MM.1S (cell line): Measurements from ENCODE around the gene PUS3.

Experiments
- DNase-seq: peaks from one replicate; pipeline ENCODE4 v3.0.0-alpha.2; 2015
- H2AFZ ChIP-seq: fragments of 300-600 bp; sonication (generic); 2 replicates; pipeline ENCODE4 v1.6.0; 2016; ENCODE audit warnings: antibody characterized with exemption, low read length
- H3F3A ChIP-seq: fragments of 300-600 bp; sonication (generic); 2 replicates; pipeline ENCODE4 v1.6.1; 2016; ENCODE audit warnings: mild to moderate bottlenecking, antibody characterized with exemption, low read length, moderate library complexity, mixed read lengths; ENCODE audit not compliant: insufficient read depth
- H3K27ac ChIP-seq: fragments of 300-600 bp; sonication (generic); 2 replicates; pipeline ENCODE4 v1.5.1; 2016; ENCODE audit warnings: mild to moderate bottlenecking, low read length
- H3K27me3 ChIP-seq: fragments of 300-600 bp; sonication (generic); replicated peaks from 2 replicates; pipeline ENCODE4 v1.6.0; 2016; ENCODE audit warnings: low read length; ENCODE audit not compliant: insufficient read depth
- H3K36me3 ChIP-seq: fragments of 300-600 bp; sonication (generic); replicated peaks from 2 replicates; pipeline ENCODE4 v1.6.1; 2016; ENCODE audit warnings: mild to moderate bottlenecking, low read length, mixed read lengths; ENCODE audit not compliant: insufficient read depth
- H3K4me1 ChIP-seq: fragments of 300-600 bp; sonication (generic); 2 replicates; pipeline ENCODE4 v1.6.1; 2016; ENCODE audit warnings: low read length, mixed read lengths
- H3K4me2 ChIP-seq: fragments of 300-600 bp; sonication (generic); 2 replicates; pipeline ENCODE4 v1.6.0; 2016; ENCODE audit warnings: low read depth, low read length
- H3K4me3 ChIP-seq: fragments of 300-600 bp; sonication (generic); 2 replicates; pipeline ENCODE4 v1.5.1; 2016; ENCODE audit warnings: low read length, mixed read lengths
- H3K79me2 ChIP-seq: fragments of 300-600 bp; sonication (generic); 2 replicates; pipeline ENCODE4 v1.6.1; 2016; ENCODE audit warnings: mixed run types, low read length, mixed read lengths
- H3K9ac ChIP-seq: fragments of 300-600 bp; sonication (generic); 2 replicates; pipeline ENCODE4 v1.6.1; 2016; ENCODE audit warnings: low read length, mixed read lengths
- H3K9me2 ChIP-seq: fragments of 300-600 bp; sonication (generic); replicated peaks from 2 replicates; pipeline ENCODE4 v1.6.1; 2016; ENCODE audit warnings: mild to moderate bottlenecking, low read length, mixed read lengths; ENCODE audit not compliant: insufficient read depth
- H3K9me3 ChIP-seq: fragments of 300-600 bp; sonication (generic); replicated peaks from 2 replicates; pipeline ENCODE4 v1.6.1; 2016; ENCODE audit warnings: mild to moderate bottlenecking, low read length, mixed read lengths; ENCODE audit not compliant: insufficient read depth
- H4K20me1 ChIP-seq: fragments of 300-600 bp; sonication (generic); 2 replicates; pipeline ENCODE4 v1.6.1; 2016; ENCODE audit warnings: mild to moderate bottlenecking, low read length, moderate library complexity, mixed read lengths; ENCODE audit not compliant: insufficient read depth
- CTCF ChIP-seq: fragments of 300-600 bp; sonication (generic); IDR thresholded peaks from 2 replicates; pipeline ENCODE4 v1.5.1; 2016; ENCODE audit warnings: antibody characterized with exemption, low read length, mixed read lengths
- EZH2 ChIP-seq: fragments of 300-600 bp; sonication (generic); optimal IDR thresholded peaks from 2 replicates; pipeline ENCODE3; 2017; ENCODE audit warnings: low read depth, mild to moderate bottlenecking, antibody characterized with exemption, low read length, mixed read lengths
- EZH2phosphoT487 ChIP-seq: fragments of 300-600 bp; sonication (generic); IDR thresholded peaks from 2 replicates; pipeline ENCODE4 v1.6.1; 2018; ENCODE audit warnings: antibody characterized with exemption, low read length

Gene PUS3

DNA sequence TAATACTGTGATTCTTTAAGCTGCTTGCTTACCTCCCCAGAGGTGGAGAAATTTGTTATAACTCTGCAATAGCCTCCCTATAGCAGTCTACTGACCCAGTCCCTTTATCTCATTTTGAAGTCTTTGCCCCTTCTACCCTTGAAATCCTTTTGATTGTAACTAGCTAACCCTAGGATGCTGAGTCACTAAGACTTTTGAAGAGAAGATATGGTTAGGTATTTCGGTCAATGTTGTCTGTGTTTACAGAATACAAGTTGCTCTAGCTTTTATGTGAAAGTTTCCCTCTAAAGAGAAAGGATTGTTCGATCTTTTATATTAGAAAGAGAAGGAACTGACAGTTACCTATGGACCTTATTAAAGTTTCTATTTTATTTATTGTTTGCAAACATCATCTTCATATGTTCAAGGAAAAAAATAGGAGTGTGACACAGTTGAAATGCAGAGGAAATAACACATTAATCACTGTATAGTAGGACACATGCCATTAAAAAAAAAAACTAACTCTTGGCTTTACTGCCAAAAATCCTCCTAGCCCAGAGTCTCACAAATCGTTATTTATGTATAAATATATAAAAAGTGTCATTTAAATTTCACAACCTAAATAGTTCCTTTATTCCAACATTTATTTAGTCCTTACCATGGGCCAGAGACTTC is 12.4 kb downstream of the PUS3 start:
- Histone ChIP-seq H2AFZ (no peak overlapping the region), H3K4me3 (no peak overlapping the region), H3K27ac (no peak overlapping the region)

GRCh38 chr11:125887373-125888324 is 15.4 kb downstream of the PUS3 start, which contains the start of gene HYLS1:
HYLS1 (plus strand) TSS chr11:125887668; CDS start chr11:125899369, 11,701 bp downstream.
- Histone ChIP-seq H3K9ac (peak within 1 kb of the TSS; percentile 96), H3K4me2 (peak within 1 kb of the TSS; percentile 64), H3K36me3 (0 out of 2 replicates have a peak, but pooled peaks cover 3% of the 10 kb centered on the region), H3K27ac (peak within 1 kb of the TSS; percentile 94), H3F3A (peaks cover 16% of the 10 kb centered on the region; the same call in 1 of the 2 replicates), H3K4me3 (peak within 1 kb of the TSS; percentile 92), H3K79me2 (peaks cover 56% of the 10 kb centered on the region), H3K9me2 (no peaks in the 10 kb centered on the region), H3K4me1 (0 out of 2 replicates have a peak, but pooled peaks cover 9% of the 10 kb centered on the region), H3K9me3 (no peaks in the 10 kb centered on the region), H3K27me3 (no peaks in the 10 kb centered on the region), H2AFZ (peak within 1 kb of the TSS; percentile 79), H4K20me1 (no peaks in the 10 kb centered on the region)
- DNase-seq, result peak; percentile 99
- TF ChIP-seq EZH2 (no peak), EZH2phosphoT487 (no peak), CTCF (peak; percentile 34)

More for the DNA sequence above, 12.4 kb downstream of the PUS3 start:
- Histone ChIP-seq H3K9me3 (no peaks in the 10 kb centered on the region), H3K9me2 (no peaks in the 10 kb centered on the region), H3F3A (peaks cover 16% of the 10 kb centered on the region; the same call in 1 of the 2 replicates), H3K36me3 (peaks cover 8% of the 10 kb centered on the region; the same call in 1 of the 2 replicates), H4K20me1 (no peaks in the 10 kb centered on the region), H3K4me2 (no peak overlapping the region), H3K9ac (no peak overlapping the region), H3K4me1 (0 out of 2 replicates have a peak, but pooled peaks cover 9% of the 10 kb centered on the region), H3K79me2 (peaks cover 82% of the 10 kb centered on the region), H3K27me3 (no peaks in the 10 kb centered on the region)
- no peak for DNase-seq
- TF ChIP-seq CTCF (no peak), EZH2 (no peak), EZH2phosphoT487 (no peak)

- peaks cover 16% of the 10 kb centered on the region; the same call in 1 of the 2 replicates for H3F3A ChIP-seq
- H3K27me3 ChIP-seq, result no peaks in the 10 kb centered on the region
- H3K79me2 ChIP-seq, result peaks cover 49% of the 10 kb centered on the region
- peak overlapping the region; percentile 64 for H3K4me2 ChIP-seq
- peak; percentile 68 for DNase-seq
- peak overlapping the region; percentile 92 for H3K4me3 ChIP-seq
- H3K27ac ChIP-seq, result peak overlapping the region; percentile 94
- peak overlapping the region; percentile 96 for H3K9ac ChIP-seq
- no peak for TF ChIP-seq EZH2
- no peak for TF ChIP-seq EZH2phosphoT487
- no peak for TF ChIP-seq CTCF
- 0 out of 2 replicates have a peak, but pooled peaks cover 3% of the 10 kb centered on the region for H3K36me3 ChIP-seq
- peak overlapping the region; percentile 75 for H2AFZ ChIP-seq
- no peaks in the 10 kb centered on the region for H3K9me3 ChIP-seq
- no peaks in the 10 kb centered on the region for H4K20me1 ChIP-seq
- no peaks in the 10 kb centered on the region for H3K9me2 ChIP-seq
- 0 out of 2 replicates have a peak, but pooled peaks cover 9% of the 10 kb centered on the region for H3K4me1 ChIP-seq
Measured at GRCh38 chr11:125886997-125887372, 16.0 kb downstream of the PUS3 start.
